Smooth muscle cell (in vitro differentiated cells): ENCODE measurements around the gene LIPE. TPM values are rescaled to one million over a fixed set of nuclear protein-coding genes. Genes with fewer than 3 reads are reported as not detected.
A peak's percentile ranks its signal among the peaks of the same experiment; 100 is the strongest.

Source experiments
- DNase-seq: peaks from one replicate; lab custom pipeline; 2025; ENCODE audit not compliant: unreplicated experiment; lab: John Stamatoyannopoulos, UW
- H2AFZ ChIP-seq: fragments of 200-600 bp; sonication (generic); 2 replicates; pipeline ENCODE4 v1.6.0; 2016; ENCODE audit warnings: antibody characterized with exemption, low read depth, mild to moderate bottlenecking
- H3F3A ChIP-seq: fragments of 200-600 bp; sonication (generic); 2 replicates; pipeline ENCODE4 v1.6.0; 2017; ENCODE audit warnings: antibody characterized with exemption, low read depth
- H3K27ac ChIP-seq: fragments of 200-600 bp; sonication (generic); 2 replicates; pipeline ENCODE4 v1.5.1; 2016; ENCODE audit warnings: low read depth, mild to moderate bottlenecking
- H3K27me3 ChIP-seq: fragments of 200-600 bp; sonication (generic); 2 replicates; pipeline ENCODE4 v1.6.1; 2016; ENCODE audit warnings: low read depth, mild to moderate bottlenecking
- H3K36me3 ChIP-seq: fragments of 200-600 bp; sonication (generic); 2 replicates; pipeline ENCODE4 v1.5.1; 2016; ENCODE audit warnings: low read depth
- H3K4me1 ChIP-seq: fragments of 200-600 bp; sonication (generic); 2 replicates; pipeline ENCODE4 v1.5.1; 2016; ENCODE audit warnings: low read depth
- H3K4me2 ChIP-seq: fragments of 200-600 bp; sonication (generic); 2 replicates; pipeline ENCODE4 v1.6.0; 2016; ENCODE audit warnings: mild to moderate bottlenecking
- H3K4me3 ChIP-seq: fragments of 200-600 bp; sonication (generic); 2 replicates; pipeline ENCODE4 v1.5.1; 2016; ENCODE audit warnings: mild to moderate bottlenecking
- H3K79me2 ChIP-seq: fragments of 200-600 bp; sonication (generic); 2 replicates; pipeline ENCODE4 v1.6.0; 2016; ENCODE audit warnings: low read depth, mild to moderate bottlenecking
- H3K9ac ChIP-seq: fragments of 200-600 bp; sonication (generic); 2 replicates; pipeline ENCODE4 v1.6.0; 2016; ENCODE audit warnings: low read depth
- H3K9me3 ChIP-seq: fragments of 200-600 bp; sonication (generic); replicated peaks from 2 replicates; pipeline ENCODE4 v1.5.1; 2016; ENCODE audit warnings: low read depth
- H4K20me1 ChIP-seq: fragments of 200-600 bp; sonication (generic); 2 replicates; pipeline ENCODE4 v1.6.0; 2016; ENCODE audit warnings: low read depth
- CTCF ChIP-seq: fragments of 200-600 bp; sonication (generic); IDR thresholded peaks from 2 replicates; pipeline ENCODE4 v1.5.1; 2017; ENCODE audit warnings: borderline replicate concordance, mild to moderate bottlenecking, antibody characterized with exemption; ENCODE audit not compliant: insufficient read depth, poor library complexity, severe bottlenecking
- WGBS: methylation state at CpG from one replicate; pipeline ENCODE4 v1.1.7; 2016; ENCODE audit warnings: low lambda C conversion rate; 5-methylcytosine and 5-hydroxymethylcytosine counted together
- polyA plus RNA-seq: library from polyadenylated mRNA; unstranded; fragments of >200 nt; fragmentation: Nextera tagmentation; extraction: Ambion mirVana; gene quantifications from 2 replicates; pipeline ENCODE4 v1.2.1, GENCODE V29; 2016
- total RNA-seq: library from RNA; depleted of rRNA; stranded (reverse); fragments of >200 nt; gene quantifications from 2 replicates; pipeline ENCODE4 v1.2.3, GENCODE V29; 2014

LIPE gene
- total and polyA plus RNA-seq, 2 experiments from 2014 or later: 8.4 to 9.2 TPM

DNA sequence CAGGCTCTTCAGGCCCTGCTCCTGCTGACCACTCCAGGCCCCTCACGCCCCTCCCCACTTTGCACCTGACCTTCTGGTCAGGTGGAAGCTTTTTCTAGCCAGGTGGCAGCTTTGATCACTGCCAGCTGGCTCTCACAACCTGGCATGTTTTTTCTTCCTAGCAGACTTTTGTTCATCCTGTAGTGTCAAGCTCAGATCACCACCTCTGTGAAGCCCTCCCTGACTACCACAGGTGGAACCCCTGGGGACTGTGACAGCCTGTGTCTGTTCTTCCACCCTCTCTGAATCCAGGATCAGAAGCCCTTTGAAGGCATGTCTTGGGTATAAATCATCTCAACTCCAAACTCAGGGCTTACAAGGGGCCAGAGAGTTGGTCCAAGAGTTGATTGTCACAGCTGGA, 26.8 kb downstream of the LIPE start:
- H3K4me1 ChIP-seq: peaks cover 12% of the 10 kb centered on the region
- H4K20me1 ChIP-seq: no peaks in the 10 kb centered on the region
- no peak overlapping the region for H2AFZ ChIP-seq
- H3K9me3 ChIP-seq: no peaks in the 10 kb centered on the region
- no peaks in the 10 kb centered on the region for H3F3A ChIP-seq
- WGBS: 95% methylated on average over 1 of the region's 1 CpG
- TF ChIP-seq CTCF: no peak
- H3K4me3 ChIP-seq: no peak overlapping the region
- H3K36me3 ChIP-seq: no peaks in the 10 kb centered on the region
- no peak overlapping the region for H3K27ac ChIP-seq
- H3K9ac ChIP-seq: no peak overlapping the region
- H3K27me3 ChIP-seq: no peaks in the 10 kb centered on the region
- no peaks in the 10 kb centered on the region for H3K79me2 ChIP-seq
- no peak for DNase-seq
- no peak overlapping the region for H3K4me2 ChIP-seq

DNA sequence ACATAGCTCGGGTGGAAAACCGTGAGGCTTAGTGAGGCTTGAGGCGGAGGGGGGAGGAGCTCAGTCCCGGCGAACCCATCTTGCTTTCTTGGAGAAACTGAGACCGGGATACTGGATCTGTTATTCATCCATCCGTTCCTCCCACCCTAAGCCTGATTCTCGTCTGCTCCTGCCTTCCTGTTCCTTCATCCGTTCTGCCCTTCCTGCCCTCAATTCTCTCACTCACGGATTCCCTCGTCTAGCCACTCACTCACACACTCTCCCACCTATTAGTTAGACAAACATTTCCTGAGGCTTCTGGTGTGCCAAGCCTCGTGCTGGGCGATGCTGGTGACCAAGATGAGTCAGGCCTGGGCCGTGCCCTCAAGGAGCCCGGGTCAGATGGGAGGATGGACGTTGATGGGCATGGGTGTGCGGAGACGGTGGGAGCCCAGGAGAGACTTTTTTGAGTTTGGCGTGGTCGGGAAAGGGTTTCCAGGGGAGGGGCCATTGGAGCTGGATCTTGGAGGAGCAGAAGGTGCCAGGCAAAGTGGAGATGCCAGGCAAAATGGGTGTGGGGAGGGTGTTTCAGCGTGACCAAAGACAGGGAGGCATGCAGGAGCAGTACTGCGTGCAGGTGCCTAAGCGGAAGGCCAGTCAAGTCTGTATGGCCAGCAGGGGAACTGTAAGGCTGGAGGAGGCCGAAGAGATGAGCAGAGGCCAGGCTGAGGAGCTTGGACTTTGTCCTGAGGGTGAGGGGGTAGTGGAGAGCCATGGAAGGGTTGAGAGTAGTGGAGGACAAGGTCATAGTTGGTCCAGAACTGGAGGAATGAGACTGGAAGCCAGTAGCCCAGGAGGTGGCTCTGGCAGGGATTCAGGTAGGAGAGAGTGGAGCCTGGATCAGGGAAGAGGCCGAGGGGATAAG, 29.7 kb downstream of the LIPE start:
- peak overlapping the region; percentile 34 for H3K27ac ChIP-seq
- H3K4me2 ChIP-seq: peak overlapping the region; percentile 83
- no peaks in the 10 kb centered on the region for H4K20me1 ChIP-seq
- H3F3A ChIP-seq: no peaks in the 10 kb centered on the region
- no peaks in the 10 kb centered on the region for H3K27me3 ChIP-seq
- peak overlapping the region; percentile 63 for H3K9ac ChIP-seq
- DNase-seq: no peak
- no peaks in the 10 kb centered on the region for H3K9me3 ChIP-seq
- peak overlapping the region; percentile 71 for H2AFZ ChIP-seq
- H3K36me3 ChIP-seq: no peaks in the 10 kb centered on the region
- H3K4me1 ChIP-seq: peaks cover 12% of the 10 kb centered on the region
- WGBS: 28% methylated on average over 25 of the region's 25 CpGs
- H3K79me2 ChIP-seq: no peaks in the 10 kb centered on the region
- peak overlapping the region; percentile 54 for H3K4me3 ChIP-seq
- TF ChIP-seq CTCF: no peak

- peaks cover 5% of the 10 kb centered on the region for H3K27me3 ChIP-seq
- no peaks in the 10 kb centered on the region for H3K79me2 ChIP-seq
- H4K20me1 ChIP-seq: no peaks in the 10 kb centered on the region
- peak overlapping the region; percentile 81 for H3K9ac ChIP-seq
- H3K4me2 ChIP-seq: peak overlapping the region; percentile 85
- H3K27ac ChIP-seq: peak overlapping the region; percentile 81
- WGBS: 4% methylated on average over 39 of the region's 42 CpGs
- DNase-seq: peak; percentile 93
- no peaks in the 10 kb centered on the region for H3K36me3 ChIP-seq
- H3K9me3 ChIP-seq: no peaks in the 10 kb centered on the region
- H2AFZ ChIP-seq: peak overlapping the region; percentile 85
- peaks cover 12% of the 10 kb centered on the region for H3K4me1 ChIP-seq
- no peak for TF ChIP-seq CTCF
- peak overlapping the region; percentile 54 for H3K4me3 ChIP-seq
- no peaks in the 10 kb centered on the region for H3F3A ChIP-seq
These were observed 30.6 kb downstream of the LIPE start for GRCh38 chr19:42396381-42397262.
